GM19035 (cell line): ENCODE measurements around the gene LAS1L.
"Not testable (repeated sequence)": the region's sequence is repeated elsewhere in the genome, so short reads cannot be mapped to it uniquely, and the experiment has no call there.

Experiments used
- ATAC-seq: cut with Tn5 transposase; IDR thresholded peaks from one replicate; pipeline ENCODE4 v1.9.1; 2021; ENCODE audit not compliant: unreplicated experiment

Gene LAS1L

DNA sequence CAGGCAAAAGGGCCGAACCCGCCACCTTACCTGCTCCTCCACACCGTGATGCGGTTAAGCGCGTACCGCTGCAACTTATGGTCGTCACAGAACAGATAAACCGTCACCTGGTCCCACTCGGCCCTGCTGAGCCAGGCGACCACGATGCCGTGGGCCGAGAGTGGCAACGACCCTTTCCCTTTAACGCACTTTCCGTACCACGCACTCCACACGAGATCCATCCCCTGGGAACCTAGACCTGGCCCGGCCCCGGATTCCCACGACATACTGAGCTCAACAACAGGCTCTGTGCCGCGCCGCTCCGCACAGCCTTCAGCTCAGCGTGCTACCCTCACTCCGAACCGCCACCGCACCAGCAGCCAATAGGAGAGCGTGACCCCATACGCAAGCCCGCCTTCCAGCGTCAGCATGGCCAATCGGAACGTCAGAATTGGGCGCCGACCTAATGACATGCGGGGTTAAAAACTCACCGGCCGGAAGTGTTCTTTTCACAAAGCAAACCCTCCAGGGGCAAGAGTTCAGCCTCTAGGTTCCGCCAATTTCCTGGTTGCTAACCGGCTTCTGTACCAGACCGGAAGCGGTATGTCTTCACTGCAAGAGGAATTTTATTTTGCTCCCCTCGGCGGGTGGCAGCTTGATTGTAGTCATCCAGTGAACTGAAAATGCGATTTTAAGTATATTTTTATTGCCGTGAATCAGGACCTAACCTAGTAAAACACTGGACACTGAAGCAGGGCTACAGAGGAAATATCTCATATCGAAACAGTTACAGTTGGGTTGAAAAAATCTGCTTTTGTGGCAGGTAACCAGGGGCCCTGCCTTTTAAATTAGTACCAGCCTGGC lies at the start of gene LAS1L:
Gene LAS1L (minus strand): TSS at position 338 of the 843 bp plus-strand sequence. CDS start 72 bp downstream, at position 266.
- ATAC-seq: peak; percentile 100

DNA sequence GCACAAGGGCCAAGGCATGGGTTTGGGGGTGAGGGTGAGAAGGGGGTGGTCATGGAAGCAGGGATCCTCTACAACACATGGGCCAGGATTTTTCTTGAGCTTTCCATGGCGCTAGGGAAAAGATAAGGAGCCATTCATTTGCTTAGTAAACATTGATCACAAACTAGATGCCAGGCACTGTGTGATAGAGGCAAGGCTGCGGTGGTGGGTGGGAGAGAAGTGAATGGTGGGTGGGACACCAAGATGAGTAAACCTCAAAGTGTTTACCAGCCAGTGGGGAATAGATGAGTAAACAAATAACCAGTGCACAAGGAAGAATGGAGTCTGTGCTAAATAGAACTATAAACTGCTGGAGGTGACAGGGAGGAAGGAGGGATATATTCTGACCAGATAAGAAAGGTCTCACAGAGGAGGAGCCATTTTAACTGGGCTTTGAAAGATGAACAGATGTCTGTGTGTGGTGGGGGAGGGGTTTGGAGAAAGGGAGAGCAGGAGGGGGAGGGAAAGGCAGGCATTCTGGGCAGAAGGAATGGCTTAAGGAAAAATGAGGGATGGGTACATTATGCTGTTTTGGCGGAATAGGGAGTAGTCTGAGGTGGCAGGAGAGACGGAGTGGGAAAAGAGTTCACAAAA lies 48.0 kb upstream of the LAS1L start:
- ATAC-seq: no peak

DNA sequence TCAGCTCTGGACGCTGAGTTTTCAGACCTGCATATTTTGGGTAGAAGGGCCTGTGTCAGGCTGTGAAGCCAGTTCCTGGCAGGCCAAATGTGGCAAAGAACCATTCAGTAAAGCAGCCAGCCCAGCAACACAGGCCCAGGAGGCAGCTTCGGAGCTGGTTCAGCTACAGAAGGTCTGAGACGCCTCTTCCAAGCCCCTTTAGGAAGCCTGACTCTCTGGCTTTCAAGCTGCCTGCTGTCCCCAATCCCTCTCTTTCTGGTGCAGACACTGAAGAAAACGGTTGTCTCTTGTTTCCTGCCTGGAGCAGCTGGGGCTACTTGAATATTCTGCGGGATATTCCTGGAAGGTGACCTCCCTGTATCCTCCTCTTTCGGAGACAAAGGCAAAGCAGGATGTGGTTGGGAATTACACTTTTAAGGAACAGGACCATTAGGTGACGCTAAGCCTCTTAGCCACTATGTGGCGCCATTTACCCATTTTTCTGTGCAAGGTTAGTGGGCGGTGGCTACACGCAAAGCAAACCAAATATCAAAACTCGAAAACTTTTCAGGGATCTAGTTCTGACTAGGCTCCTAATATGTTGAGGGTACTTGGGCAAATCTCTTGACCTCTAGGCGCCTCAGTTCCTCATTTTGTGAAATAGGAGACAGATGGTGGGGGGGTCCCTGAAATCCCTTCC lies 47.2 kb upstream of the LAS1L start:
- ATAC-seq: peak; percentile 84

DNA sequence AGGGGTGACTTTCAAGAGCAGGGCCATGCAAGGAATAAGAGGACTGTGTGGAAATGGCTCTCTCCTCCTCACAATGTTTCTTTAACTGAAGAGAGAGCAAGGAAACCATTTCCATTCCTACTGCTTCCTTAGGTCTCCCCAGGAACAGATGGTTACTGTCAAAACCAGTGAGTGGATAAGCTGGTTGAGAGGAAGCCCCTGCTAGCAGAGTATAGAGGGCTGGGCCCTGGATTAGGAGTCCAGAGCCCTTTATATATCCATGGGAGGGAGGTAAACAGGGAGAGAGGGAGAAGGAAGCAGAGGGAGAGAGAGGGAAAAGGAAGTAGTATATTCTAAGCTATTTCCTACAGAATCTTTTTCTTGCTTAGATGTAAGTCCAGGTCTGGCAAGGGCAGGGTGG lies 43.8 kb upstream of the LAS1L start:
- ATAC-seq: no peak

DNA sequence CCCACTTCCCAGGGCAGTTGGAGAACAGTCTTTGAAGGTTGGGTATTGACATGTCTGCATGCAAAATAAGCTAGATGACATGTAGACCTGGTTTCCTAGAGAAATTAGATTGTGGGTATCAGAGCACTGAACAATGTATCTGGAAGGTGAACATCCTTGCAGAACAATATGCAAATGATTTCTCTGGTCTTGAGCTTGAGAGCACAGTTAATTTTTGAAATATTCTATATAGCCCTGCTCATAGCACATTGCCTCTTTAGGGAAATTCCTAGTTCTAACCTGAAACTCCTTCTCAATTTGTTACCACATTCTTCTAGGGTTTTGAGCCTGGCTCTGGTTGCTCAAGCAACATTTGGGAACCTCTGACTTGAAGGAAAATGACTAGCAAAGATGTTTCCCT lies 41.6 kb upstream of the LAS1L start:
- no peak for ATAC-seq

DNA sequence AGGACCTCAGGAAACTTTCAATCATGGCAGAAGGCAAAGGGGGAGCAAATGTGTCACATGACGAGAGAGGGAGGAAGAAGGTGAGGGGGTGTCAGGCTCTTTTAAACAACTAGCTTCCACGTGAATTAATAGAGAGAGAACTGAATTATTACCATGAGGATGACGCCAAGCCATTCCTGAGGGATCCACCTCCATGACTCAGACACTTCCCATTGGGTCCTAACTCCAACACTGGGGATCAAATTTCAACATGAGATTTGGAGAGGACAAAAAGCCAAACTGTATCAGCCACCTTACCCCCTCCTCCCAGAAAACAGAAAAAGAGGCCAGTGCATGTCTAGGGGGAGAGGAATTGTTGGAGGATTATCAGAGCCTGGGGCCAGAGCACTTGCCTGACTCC lies 40.4 kb upstream of the LAS1L start:
- ATAC-seq: no peak

DNA sequence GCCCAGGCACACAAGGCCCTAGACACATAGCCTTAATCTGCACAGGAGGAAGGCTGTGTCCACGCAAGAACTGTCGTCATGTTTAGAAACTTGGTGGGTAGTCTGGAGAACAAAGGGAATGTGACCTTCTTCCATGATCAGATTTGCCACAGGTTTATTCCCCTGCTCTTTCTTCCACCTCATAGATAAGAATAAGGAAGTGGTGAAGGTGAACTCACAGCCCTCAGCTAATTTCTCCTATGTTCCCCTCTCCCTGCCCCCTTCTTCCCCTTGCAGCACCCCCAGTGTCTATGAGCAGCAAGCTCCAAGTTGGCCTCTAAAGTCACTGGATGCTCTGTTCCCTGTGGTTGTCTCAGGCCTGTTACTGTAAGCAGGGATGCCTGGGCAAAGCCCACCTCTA lies 39.8 kb upstream of the LAS1L start:
- no peak for ATAC-seq

DNA sequence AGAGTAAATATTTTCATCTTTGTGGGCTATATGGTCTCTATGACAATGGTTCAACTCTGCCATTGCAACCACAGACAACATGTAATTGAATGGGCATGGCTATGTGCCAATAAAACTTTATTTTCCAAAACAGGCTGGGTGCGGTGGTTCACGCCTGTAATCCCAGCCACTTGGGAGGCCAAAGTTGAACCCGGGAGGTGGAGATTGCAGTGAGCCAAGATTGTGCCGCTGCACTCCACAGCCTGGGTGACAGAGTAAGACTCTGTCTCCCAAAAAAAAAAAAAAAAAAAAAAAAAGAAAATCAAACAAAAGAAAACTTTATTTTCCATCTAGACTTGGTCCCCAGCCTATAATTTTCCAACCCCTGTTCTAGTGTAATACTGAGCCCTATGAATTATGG lies 38.4 kb upstream of the LAS1L start:
- no peak for ATAC-seq

DNA sequence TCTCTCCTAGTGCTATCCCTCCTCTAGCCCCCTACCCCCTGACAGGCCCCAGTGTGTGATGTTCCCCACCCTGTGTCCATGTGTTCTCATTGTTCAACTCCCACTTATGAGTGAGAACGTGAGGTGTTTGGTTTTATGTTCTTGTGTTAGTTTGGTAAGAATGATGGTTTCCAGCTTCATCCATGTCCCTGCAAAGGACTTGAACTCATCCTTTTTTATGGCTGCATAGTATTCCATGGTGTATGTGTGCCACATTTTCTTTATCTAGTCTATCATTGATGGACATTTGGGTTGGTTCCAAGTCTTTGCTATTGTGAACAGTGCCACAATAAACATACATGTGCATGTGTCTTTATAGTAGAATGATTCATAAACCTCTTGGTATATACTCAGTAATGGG lies 28.3 kb upstream of the LAS1L start:
- not testable (repeated sequence) for ATAC-seq

DNA sequence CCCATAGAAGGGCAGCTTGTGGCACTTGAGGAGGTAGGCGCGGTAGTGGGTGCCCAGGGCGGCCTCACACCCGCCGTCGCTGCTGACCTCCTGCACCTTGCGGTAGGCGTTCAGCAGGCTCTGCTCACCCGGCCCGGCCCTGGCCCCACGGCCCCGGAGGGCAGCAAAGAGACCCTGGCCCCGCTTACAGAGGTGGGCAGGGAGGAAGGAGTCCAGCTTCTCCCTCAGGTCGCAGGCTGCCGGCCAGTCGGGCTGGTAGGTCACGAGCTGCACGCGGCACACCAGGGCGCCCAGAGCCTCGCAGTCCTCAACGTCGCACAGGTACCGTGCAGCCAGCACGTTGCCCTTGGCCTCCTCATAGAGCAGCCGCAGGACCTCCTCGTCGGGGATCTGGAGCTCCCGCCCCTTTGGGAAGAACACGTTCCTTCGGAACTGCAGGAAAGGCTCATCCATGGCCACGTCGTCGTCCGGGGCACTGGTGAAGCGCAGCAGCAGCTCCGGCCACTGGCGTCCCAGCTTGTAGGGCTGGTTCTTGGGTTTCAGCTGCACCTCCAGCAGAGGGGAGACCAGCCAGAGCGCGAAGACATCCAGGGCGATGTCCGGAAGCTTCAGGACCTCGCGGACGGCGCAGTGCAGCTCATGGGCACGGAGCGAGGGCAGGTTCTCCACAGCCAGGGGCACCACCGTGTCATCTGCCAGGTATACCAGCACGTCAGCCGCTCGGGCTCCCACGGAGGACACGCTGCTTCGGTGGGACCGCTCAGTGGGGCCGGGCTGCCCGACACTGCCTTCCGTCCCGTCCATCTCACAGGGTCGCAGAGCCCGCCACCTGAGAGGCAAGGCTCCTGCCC lies 17.1 kb upstream of the LAS1L start:
- no peak for ATAC-seq

DNA sequence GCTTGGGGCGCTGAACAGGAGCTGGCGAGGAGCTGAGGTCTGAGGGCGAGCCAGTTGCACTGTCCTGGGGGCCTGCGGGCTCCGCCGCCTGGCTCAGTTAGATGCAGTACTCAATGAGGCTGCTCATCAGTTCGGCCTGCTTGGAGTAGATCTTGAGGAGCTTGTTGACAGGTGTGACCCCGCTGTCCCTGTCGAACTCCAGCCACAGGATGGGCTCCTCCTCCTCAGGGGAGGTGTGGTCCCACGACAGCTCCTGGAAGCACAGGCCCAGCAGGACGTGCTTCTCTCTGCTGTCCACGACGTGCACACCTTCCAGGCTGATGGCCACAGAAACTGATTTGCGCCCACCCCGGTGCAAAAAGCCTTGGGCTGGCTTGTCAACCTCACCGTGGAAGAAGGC lies 16.5 kb upstream of the LAS1L start:
- no peak for ATAC-seq

DNA sequence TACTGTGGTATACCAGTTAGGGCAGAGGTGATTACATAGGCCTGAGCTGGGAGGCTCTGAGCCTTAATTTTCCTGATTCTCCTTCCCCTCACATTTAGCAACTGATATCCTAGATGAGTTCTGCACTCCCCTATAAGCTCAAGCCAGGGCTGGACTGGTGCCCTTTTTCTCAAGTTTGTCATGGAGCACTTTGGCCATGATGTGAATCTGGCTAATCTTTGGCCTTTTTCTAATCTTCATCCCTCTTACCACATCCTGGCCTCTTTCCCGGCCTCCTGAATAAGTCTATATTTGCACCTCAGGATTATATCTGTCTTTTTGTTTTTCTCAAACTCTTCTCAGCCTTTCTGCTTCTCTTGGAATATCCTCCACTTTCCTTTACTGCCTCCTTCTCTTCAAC lies 10.9 kb upstream of the LAS1L start:
- ATAC-seq: no peak

DNA sequence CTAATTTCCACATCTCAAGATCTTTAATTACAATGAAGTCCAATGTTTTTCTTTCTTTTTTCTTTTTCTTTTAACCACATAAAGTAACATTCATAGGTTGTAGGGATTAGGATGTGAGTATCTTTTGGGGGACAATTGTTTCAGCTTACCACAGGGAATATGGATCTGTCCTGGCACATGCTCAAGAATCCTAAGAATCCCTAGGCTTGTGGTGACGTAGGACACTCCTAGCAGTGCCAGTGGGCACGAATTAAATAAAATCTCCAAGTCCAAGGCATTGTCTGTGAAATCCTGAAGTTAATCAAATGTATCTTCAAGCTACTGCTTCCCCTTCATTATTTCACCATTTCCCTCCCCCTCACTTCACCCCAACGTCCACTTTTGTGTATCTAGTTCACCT lies 2.6 kb upstream of the LAS1L start:
- no peak for ATAC-seq

DNA sequence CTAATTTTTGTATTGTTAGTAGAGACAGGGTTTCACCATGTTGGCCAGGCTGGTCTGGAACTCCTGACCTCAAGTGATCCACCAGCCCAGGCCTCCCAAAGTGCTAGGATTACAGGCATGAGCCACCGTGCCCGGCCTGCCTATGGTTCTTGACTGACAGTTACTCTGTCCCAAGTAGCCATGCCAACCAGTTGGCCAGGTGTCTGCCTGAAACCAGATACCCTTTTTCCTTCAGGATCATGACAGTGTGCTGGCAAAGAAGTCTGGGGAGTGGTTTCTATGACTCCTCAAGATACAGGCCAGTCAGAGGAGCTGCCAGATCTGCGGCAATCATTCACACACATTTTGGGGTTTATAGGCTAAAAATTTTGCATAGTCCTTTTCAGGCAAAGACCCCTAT lies 1.7 kb upstream of the LAS1L start:
- ATAC-seq: no peak

DNA sequence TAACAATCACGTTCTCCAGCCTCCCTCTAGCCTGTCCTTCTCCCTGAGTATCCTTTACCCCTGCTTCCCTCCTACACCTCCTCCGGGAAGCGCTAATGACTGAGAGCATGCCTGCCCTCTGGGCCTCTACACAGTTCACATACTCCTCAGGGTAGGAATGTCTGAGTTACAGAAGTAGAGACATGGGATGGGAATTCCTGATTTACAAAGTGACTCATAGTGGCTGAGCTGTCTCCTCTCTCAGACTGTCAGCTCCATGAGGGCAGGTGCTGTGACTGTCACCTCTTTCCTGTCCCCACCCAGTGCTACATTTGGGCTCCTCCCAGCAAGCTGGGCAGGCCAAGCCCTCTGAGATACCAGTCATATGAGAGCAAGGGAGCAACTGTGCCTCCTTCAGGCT lies 2.6 kb downstream of the LAS1L start:
- no peak for ATAC-seq

DNA sequence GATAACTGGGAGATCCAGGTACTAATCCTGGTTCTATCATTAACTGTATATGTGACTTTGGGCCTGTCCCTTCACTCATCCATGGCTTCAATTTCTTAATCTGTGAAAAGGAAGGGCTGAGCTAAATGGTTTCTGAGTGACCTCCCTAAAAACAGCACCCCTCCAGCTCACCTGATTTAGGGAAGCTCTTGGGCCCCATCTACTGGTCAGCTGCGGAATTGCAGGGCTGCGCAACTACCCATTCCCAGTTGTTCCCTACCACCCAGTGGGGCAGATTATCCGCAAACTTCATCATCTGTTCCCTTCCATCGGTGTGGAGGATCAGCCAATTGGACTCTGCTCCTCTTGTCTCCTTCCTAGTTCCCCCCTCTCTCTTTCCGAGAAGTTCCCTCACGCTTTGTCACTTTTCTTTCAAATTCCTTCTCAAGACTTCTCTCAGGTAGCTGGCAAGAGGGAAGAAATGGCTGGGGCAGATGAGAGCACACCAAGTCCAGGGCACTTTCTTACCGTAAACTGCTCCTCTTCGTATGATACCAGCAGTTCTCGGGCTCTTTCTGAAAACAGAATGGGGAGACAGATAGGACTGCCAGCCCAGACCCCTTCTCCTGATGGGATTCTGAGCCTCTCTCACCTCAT lies 5.8 kb downstream of the LAS1L start:
- ATAC-seq: no peak

DNA sequence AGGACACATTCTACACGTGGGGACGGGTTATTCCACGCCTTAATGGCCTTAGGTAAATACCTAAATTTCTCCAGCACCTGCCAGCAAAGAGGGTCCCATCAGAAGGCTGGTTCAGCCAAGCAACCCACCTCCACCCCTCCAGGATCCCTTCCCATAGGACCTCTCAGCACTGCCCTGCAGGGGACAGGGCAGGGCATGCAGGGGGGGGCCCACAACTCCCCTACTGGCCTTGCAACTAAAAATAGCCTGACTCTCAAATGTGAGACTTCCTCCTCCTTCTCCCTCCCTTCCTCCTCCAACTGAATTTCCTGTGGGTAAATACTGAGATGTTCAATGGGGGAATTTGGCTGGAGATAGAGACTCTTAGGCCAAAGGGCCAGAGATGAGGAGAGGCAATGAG lies 6.3 kb downstream of the LAS1L start:
- no peak for ATAC-seq

DNA sequence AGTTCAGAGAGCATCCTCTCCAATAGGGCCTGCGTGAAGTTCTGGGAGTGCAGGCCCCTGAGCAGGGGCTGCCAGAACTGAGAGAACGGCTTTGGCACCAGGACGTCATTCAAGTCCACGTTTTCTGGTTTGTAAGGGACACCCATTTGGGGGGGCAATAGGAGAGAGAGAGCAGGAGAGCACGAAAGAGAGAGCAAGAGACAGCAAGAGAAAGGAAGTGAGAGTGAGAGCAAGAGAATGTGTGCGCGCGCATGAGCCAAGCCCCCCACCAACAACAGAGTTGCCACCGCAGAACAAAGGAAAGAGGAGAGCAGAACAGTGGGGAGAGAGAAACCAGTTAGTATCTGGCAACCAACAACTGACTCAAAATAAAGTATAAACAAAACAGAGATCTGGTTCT lies 10.4 kb downstream of the LAS1L start:
- no peak for ATAC-seq

DNA sequence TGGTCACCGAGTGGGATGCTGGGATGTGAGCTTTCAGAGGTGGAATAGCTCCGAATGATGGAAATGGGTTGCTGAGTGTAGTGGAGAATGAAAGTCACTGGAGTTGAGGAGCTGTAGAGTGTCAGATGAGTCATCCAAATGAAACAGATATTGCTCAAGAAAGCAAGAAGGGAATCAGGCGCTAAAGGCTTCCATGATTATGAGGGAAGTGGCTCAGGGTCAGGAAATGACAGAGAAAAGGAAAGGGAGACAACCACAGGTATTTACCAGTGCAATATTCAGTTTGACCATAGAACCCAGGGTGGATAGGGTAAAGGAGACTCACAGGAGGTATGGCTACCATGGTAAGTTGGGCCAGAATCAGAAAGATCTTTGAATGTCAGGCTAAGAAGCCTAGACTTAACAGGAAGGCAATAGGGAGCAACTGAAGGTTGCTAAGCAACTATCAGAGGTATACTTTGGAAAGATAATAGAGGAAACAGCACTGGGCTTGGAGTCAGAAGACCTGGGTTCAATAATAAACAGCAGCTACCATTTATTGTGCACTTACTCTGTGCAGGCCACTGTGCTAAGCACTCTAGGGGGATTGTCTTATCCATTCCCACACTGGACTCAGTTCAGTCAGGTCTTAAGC lies 11.7 kb downstream of the LAS1L start:
- no peak for ATAC-seq

DNA sequence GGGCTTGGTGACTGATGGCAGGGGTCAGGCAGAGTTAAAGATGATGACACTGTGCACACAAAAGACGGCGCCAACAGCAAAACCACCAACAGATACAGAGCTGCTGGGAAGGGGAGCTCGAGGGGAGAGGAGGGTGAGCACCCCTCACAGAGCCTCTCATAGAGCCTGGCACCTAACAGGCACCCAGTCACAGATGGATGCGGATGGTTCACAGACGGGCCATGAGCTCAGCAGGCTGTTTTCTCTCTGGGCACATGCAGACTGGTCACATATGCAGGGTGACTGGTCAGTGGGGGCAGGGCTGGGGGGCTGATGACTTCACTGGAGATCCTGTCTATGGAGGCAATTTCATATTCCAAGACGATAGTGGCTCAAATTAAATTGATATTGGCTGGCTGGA lies 15.1 kb downstream of the LAS1L start:
- not testable (repeated sequence) for ATAC-seq
